Kidney (tissue), 14 donors: ENCODE data around the gene GALR2. TPM values are rescaled to one million over a fixed set of nuclear protein-coding genes. Genes with fewer than 3 reads are reported as not detected.

Source experiments
- DNase-seq, 5 donors: peaks; one replicate each; pipeline ENCODE4 v3.0.0-alpha.2; 2013 to 2020
- FAIRE-seq: peaks from 2 replicates; lab custom pipeline; 2012; peaks lifted over from hg19 to GRCh38; lab: Jason Lieb, UNC
- H3K27ac ChIP-seq, 2 donors: one replicate each; pipeline ENCODE4 v1.7.0; 2013; ENCODE audit warnings: low read depth in 2 of 2, low read length in 2 of 2, inconsistent platforms in 1 of 2
- H3K27me3 ChIP-seq: one replicate; pipeline ENCODE4 v1.7.1; 2013; ENCODE audit warnings: low read length, inconsistent platforms; ENCODE audit not compliant: control insufficient read depth, insufficient read depth
- H3K36me3 ChIP-seq, 3 donors: one replicate each; pipeline versions ENCODE4 v1.7.0 to v1.7.1; 2013; ENCODE audit warnings: low read length in 3 of 3, control low read depth in 1 of 3, inconsistent platforms in 1 of 3; ENCODE audit not compliant: insufficient read depth in 3 of 3, control insufficient read depth in 2 of 3
- H3K4me1 ChIP-seq, 3 donors: one replicate each; pipeline versions ENCODE4 v1.7.0 to v1.7.1; 2013; ENCODE audit warnings: low read length in 3 of 3, inconsistent platforms in 1 of 3, low read depth in 1 of 3; ENCODE audit not compliant: control insufficient read depth in 2 of 3, insufficient read depth in 2 of 3
- H3K4me3 ChIP-seq, 3 donors: one replicate each; pipeline versions ENCODE4 v1.7.0 to v1.8.1; 2013; ENCODE audit warnings: low read length in 3 of 3, control low read depth in 1 of 3, inconsistent platforms in 1 of 3
- H3K9ac ChIP-seq, 3 donors: one replicate each; pipeline versions ENCODE4 v1.7.0 to v1.7.1; 2013; ENCODE audit warnings: low read length in 3 of 3, control low read depth in 1 of 3, inconsistent platforms in 1 of 3
- H3K9me3 ChIP-seq, 3 donors: one replicate each; pipeline versions ENCODE4 v1.7.0 to v1.7.1; 2013; ENCODE audit warnings: low read length in 3 of 3, control low read depth in 1 of 3, inconsistent platforms in 1 of 3; ENCODE audit not compliant: control insufficient read depth in 2 of 3, insufficient read depth in 1 of 3
- intact Hi-C: fragments of 100-400 bp; cut with DNase I; formaldehyde crosslinking; loops from one replicate; pipeline ENCODE4 v1.11.1; 2022
- polyA plus RNA-seq: library from polyadenylated mRNA; stranded (reverse); fragments of 350-450 nt; fragmentation: Illumina TruSeq; extraction: RNeasy Lipid Tissue Mini Kit (QIAGEN cat#74804); gene quantifications from one replicate; pipeline ENCODE4 v1.2.3, GENCODE V29; 2014; ENCODE audit warnings: low read depth, low replicate concordance; ENCODE audit not compliant: insufficient read depth
- total RNA-seq: library from RNA; stranded (reverse); fragmentation: NEBNext Ultra II Directional; extraction: Animal tissue kit (Norgen Biotek cat#: 25700); gene quantifications from one replicate; pipeline ENCODE4 v1.2.1, GENCODE V29; 2021
- TF ChIP-seq, protein P1 (sequence below): IDR thresholded peaks from 3 replicates; pipeline ENCODE4 v1.5.1; 2012; ENCODE audit warnings: mild to moderate bottlenecking, moderate library complexity, borderline replicate concordance; ENCODE audit not compliant: insufficient read depth; ENCODE audit errors: extremely low read depth
- donor health status: control.
- donor health status: control.
- donor health status: control.
- donor health status: control.
- donor health status: control.
- donor health status: DM: yes; HTN: yes; CAD: no.
- donor health status: Normal renal cell carcinoma (clear cell type).

The GALR2 gene
- total and polyA plus RNA-seq, 2 donors from 2014 or later = not detected

DNA sequence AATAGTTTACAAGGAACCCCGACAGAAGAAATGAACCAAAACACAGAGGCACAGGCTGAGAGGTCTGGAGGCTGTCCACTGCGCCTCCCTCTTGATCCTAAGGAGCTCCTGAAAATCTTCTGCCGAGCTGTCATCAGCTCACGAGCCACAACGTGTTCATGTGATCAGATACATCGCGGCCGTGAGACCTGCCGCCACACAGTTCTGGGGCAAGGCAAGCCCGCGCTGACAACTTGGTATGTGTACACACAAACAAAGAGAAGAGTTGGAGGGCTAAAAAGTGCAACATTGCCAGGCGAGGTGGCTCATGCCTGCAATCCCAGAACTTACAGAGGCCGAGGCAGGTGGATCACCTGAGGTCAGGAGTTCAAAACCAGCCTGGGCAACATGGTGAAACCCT lies 21.4 kb downstream of the GALR2 start:
- intact Hi-C loops = no loop called here
- H3K27ac ChIP-seq = no peak overlapping the region
- TF ChIP-seq, protein P1, sequence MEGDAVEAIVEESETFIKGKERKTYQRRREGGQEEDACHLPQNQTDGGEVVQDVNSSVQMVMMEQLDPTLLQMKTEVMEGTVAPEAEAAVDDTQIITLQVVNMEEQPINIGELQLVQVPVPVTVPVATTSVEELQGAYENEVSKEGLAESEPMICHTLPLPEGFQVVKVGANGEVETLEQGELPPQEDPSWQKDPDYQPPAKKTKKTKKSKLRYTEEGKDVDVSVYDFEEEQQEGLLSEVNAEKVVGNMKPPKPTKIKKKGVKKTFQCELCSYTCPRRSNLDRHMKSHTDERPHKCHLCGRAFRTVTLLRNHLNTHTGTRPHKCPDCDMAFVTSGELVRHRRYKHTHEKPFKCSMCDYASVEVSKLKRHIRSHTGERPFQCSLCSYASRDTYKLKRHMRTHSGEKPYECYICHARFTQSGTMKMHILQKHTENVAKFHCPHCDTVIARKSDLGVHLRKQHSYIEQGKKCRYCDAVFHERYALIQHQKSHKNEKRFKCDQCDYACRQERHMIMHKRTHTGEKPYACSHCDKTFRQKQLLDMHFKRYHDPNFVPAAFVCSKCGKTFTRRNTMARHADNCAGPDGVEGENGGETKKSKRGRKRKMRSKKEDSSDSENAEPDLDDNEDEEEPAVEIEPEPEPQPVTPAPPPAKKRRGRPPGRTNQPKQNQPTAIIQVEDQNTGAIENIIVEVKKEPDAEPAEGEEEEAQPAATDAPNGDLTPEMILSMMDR = no peak
- no peak overlapping the region for H3K9ac ChIP-seq
- no peaks in the 10 kb centered on the region for H3K27me3 ChIP-seq
- H3K9me3 ChIP-seq = no peaks in the 10 kb centered on the region
- peaks cover 2 to 42% (median 22%) of the 10 kb centered on the region in 3 donors for H3K36me3 ChIP-seq
- H3K4me3 ChIP-seq = no peak overlapping the region
- H3K4me1 ChIP-seq = no peaks in the 10 kb centered on the region
- DNase-seq = no peak
- FAIRE-seq = no peak

DNA sequence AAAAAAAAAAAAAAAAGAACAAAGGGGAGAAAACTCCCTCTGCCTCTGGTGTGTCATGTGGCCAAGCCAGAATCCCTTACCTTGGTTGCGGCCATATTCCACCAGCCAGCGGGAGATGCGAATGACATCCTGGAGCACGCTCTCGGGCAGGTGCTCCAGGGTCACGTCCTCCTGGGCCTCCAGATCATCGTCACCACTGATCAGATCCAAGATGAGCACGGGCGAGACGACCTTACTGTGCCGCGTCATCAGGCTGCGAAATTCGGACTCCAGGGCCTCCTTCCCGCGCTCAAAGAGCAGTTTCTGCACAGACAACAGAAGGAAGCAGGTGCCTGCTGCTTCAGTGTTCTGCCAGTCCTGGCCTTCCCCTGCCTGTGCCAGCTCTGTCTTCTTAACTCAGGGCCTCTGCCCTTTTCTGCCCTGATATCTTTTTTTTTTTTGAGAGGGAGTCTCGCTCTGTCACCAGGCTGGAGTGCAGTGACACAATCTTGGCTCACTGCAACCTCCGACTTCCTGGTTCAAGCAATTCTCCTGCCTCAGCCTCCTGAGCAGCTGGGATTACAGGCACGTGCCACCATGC lies 23.2 kb downstream of the GALR2 start:
- peaks cover 5 to 42% (median 23%) of the 10 kb centered on the region in 3 donors for H3K36me3 ChIP-seq
- DNase-seq = no peak
- TF ChIP-seq, protein P1 = no peak
- intact Hi-C loops = no loop called here
- no peak overlapping the region for H3K4me3 ChIP-seq
- FAIRE-seq = no peak
- H3K9ac ChIP-seq = no peak overlapping the region
- no peaks in the 10 kb centered on the region for H3K9me3 ChIP-seq
- H3K27ac ChIP-seq = no peak overlapping the region
- H3K4me1 ChIP-seq = peaks cover 0 to 4% (median 0%) of the 10 kb centered on the region in 3 donors
- H3K27me3 ChIP-seq = no peaks in the 10 kb centered on the region

DNA sequence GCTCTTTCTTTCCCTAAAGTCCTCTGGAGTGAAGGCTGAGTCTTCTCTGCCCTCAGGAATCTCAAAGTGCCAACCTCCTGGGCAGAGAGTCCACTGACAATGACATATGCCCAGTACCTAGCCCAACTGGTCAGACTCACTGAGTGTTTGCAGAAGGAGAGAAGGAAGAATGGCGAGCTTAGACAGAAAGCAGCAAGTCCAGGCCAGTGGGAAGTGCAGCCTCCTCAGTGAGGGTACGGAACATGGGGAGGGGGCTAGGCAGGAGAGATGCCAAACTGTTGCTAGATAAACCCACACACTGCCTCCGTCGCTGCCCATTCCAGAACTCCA lies 28.3 kb downstream of the GALR2 start:
- Histone ChIP-seq H3K27me3 (no peaks in the 10 kb centered on the region), H3K27ac (no peak overlapping the region), H3K9me3 (no peaks in the 10 kb centered on the region), H3K4me3 (peak overlapping the region; percentile 75 to 96 (median 95)), H3K36me3 (peaks cover 3 to 14% (median 5%) of the 10 kb centered on the region in 3 donors), H3K4me1 (peaks cover 0 to 11% (median 0%) of the 10 kb centered on the region in 3 donors), H3K9ac (peak overlapping the region; percentile 58 to 84 (median 79))
- FAIRE-seq (no peak), DNase-seq (peak in 1 of 5 donors; percentile 21)
- TF ChIP-seq, protein P1 = no peak
- intact Hi-C loops = no loop called here
